GM23338 (cell line): ENCODE data around the gene CPHXL. TPM values are rescaled to one million over a fixed set of nuclear protein-coding genes. Genes with fewer than 3 reads are reported as not detected.
A peak's percentile ranks its signal among the peaks of the same experiment; 100 is the strongest.

Source experiments
- ATAC-seq: fragments of 200-7000 bp; cut with Tn5 transposase; 3 replicates; pipeline ENCODE4 v1.9.1; 2020
- DNase-seq: peaks from one replicate; pipeline ENCODE4 v3.0.0-alpha.2; 2015; ENCODE audit warnings: low spot score
- H2AFZ ChIP-seq: fragments of 200-600 bp; sonication (generic); 2 replicates; pipeline ENCODE4 v1.8.0; 2016; ENCODE audit warnings: antibody characterized with exemption, mild to moderate bottlenecking, moderate library complexity
- H3F3A ChIP-seq: fragments of 200-600 bp; sonication (generic); replicated peaks from 2 replicates; pipeline ENCODE4 v1.8.0; 2017; ENCODE audit warnings: antibody characterized with exemption, mixed run types, low read depth
- H3K27ac ChIP-seq: fragments of 200-600 bp; sonication (generic); 2 replicates; pipeline ENCODE4 v1.6.1; 2016; ENCODE audit warnings: low read depth
- H3K27me3 ChIP-seq: fragments of 200-600 bp; sonication (generic); 2 replicates; pipeline ENCODE4 v1.8.0; 2016; ENCODE audit warnings: mild to moderate bottlenecking, mixed run types, moderate library complexity; ENCODE audit not compliant: insufficient read depth
- H3K36me3 ChIP-seq: fragments of 200-600 bp; sonication (generic); 2 replicates; pipeline ENCODE4 v1.8.0; 2016; ENCODE audit warnings: mild to moderate bottlenecking; ENCODE audit not compliant: insufficient read depth
- H3K4me1 ChIP-seq: fragments of 200-600 bp; sonication (generic); 2 replicates; pipeline ENCODE4 v1.8.0; 2016; ENCODE audit warnings: mild to moderate bottlenecking, moderate library complexity; ENCODE audit not compliant: insufficient read depth
- H3K4me2 ChIP-seq: fragments of 200-600 bp; sonication (generic); 2 replicates; pipeline ENCODE4 v1.7.1; 2017; ENCODE audit warnings: mixed run types
- H3K4me3 ChIP-seq: fragments of 200-600 bp; sonication (generic); 2 replicates; pipeline ENCODE4 v1.6.1; 2016; ENCODE audit warnings: mixed run types
- H3K79me2 ChIP-seq: fragments of 200-600 bp; sonication (generic); replicated peaks from 2 replicates; pipeline ENCODE4 v1.8.0; 2017; ENCODE audit warnings: mild to moderate bottlenecking; ENCODE audit not compliant: insufficient read depth
- H3K9me2 ChIP-seq: fragments of 200-600 bp; sonication (generic); 2 replicates; pipeline ENCODE4 v1.8.0; 2017; ENCODE audit not compliant: insufficient read depth
- H4K20me1 ChIP-seq: fragments of 200-600 bp; sonication (generic); replicated peaks from 2 replicates; pipeline ENCODE4 v1.8.0; 2017; ENCODE audit warnings: mild to moderate bottlenecking; ENCODE audit not compliant: insufficient read depth
- H3K27ac Mint-ChIP-seq: 2 replicates; pipeline ENCODE4 v1.8.0; 2020; ENCODE audit warnings: inconsistent platforms, mild to moderate bottlenecking, moderate library complexity, mixed read lengths
- H3K27me3 Mint-ChIP-seq: 3 replicates; pipeline ENCODE4 v1.8.0; 2022; ENCODE audit warnings: low read depth, mild to moderate bottlenecking, moderate library complexity, mixed read lengths, inconsistent platforms; ENCODE audit not compliant: insufficient read depth, poor library complexity
- H3K36me3 Mint-ChIP-seq: 3 replicates; pipeline ENCODE4 v1.8.0; 2021; ENCODE audit warnings: low read depth, mild to moderate bottlenecking, inconsistent platforms, moderate library complexity, mixed read lengths
- H3K4me1 Mint-ChIP-seq: 3 replicates; pipeline ENCODE4 v1.8.0; 2020; ENCODE audit warnings: mild to moderate bottlenecking, inconsistent platforms, mixed read lengths
- H3K4me3 Mint-ChIP-seq: 3 replicates; pipeline ENCODE4 v1.8.0; 2021; ENCODE audit warnings: moderate library complexity, mild to moderate bottlenecking, inconsistent platforms, mixed read lengths
- H3K9me3 Mint-ChIP-seq: 3 replicates; pipeline ENCODE4 v1.8.0; 2020; ENCODE audit warnings: moderate library complexity, mild to moderate bottlenecking, inconsistent platforms, mixed read lengths
- CREB1 ChIP-seq: fragments of 250-450 bp; sonication (Bioruptor Pico); IDR thresholded peaks from 2 replicates; pipeline ENCODE4 v1.5.0; 2020; ENCODE audit warnings: low read depth, mild to moderate bottlenecking, moderate library complexity
- CTCF ChIP-seq, 2 experiments: fragments of 200-600 bp in 1 of 2; sonication (generic) in 1 of 2; conservative IDR thresholded peaks; 2 replicates each; pipeline versions ENCODE4 v1.5.1 to v1.6.1; 2016 to 2017; ENCODE audit warnings: antibody characterized with exemption in 2 of 2, low read depth in 2 of 2, mild to moderate bottlenecking in 2 of 2, moderate library complexity in 1 of 2
- EZH2phosphoT487 ChIP-seq: fragments of 200-600 bp; sonication (generic); IDR thresholded peaks from one replicate; pipeline ENCODE4 v1.8.1; 2018; ENCODE audit warnings: antibody characterized with exemption; ENCODE audit not compliant: unreplicated experiment
- NANOG ChIP-seq: IDR thresholded peaks from 2 replicates; pipeline ENCODE4 v1.6.1; 2016; ENCODE audit warnings: antibody characterized with exemption, borderline replicate concordance
- REST ChIP-seq: IDR thresholded peaks from one replicate; pipeline ENCODE4 v1.6.1; 2018; ENCODE audit warnings: antibody characterized with exemption; ENCODE audit not compliant: unreplicated experiment
- STAT1 ChIP-seq: IDR thresholded peaks from one replicate; pipeline ENCODE4 v1.6.1; 2016; ENCODE audit warnings: antibody characterized with exemption; ENCODE audit not compliant: unreplicated experiment
- ZNF114 ChIP-seq: fragments of 250-450 bp; sonication (Bioruptor Pico); IDR thresholded peaks from 2 replicates; pipeline ENCODE4 v1.5.0; 2020; ENCODE audit warnings: mild to moderate bottlenecking, moderate library complexity
- ZNF331 ChIP-seq: fragments of 250-450 bp; sonication (Bioruptor Pico); IDR thresholded peaks from 2 replicates; pipeline ENCODE4 v1.5.0; 2020; ENCODE audit warnings: low read depth, mild to moderate bottlenecking, moderate library complexity
- ZNF462 ChIP-seq: fragments of 250-450 bp; sonication (Bioruptor Pico); IDR thresholded peaks from 2 replicates; pipeline ENCODE4 v1.5.0; 2020; ENCODE audit warnings: mild to moderate bottlenecking, moderate library complexity
- polyA plus RNA-seq: library from polyadenylated mRNA; unstranded; fragments of >200 nt; fragmentation: Nextera tagmentation; extraction: Ambion mirVana; gene quantifications from 2 replicates; pipeline ENCODE4 v1.2.1, GENCODE V29; 2016
- total RNA-seq: library from RNA; depleted of rRNA; stranded (reverse); fragments of >200 nt; shearing (Covaris generic); gene quantifications from 2 replicates; pipeline ENCODE4 v1.2.3, GENCODE V29; 2014

Gene CPHXL
- total and polyA plus RNA-seq, 2 experiments from 2014 or later: not detected

- Mint-ChIP-seq H3K36me3 (peaks cover 19% of the 10 kb centered on the region; the same call in 2 of the 3 replicates), H3K4me1 (no peaks in the 10 kb centered on the region), H3K4me3 (no peak overlapping the region), H3K27ac (no peak overlapping the region), H3K27me3 (no peaks in the 10 kb centered on the region), H3K9me3 (peaks cover 93% of the 10 kb centered on the region)
- H3K27me3 ChIP-seq: no peaks in the 10 kb centered on the region
- no peak overlapping the region for H2AFZ ChIP-seq
- no peaks in the 10 kb centered on the region for H3K36me3 ChIP-seq
- H3K79me2 ChIP-seq: no peaks in the 10 kb centered on the region
- ATAC-seq: no peak
- H3F3A ChIP-seq: no peaks in the 10 kb centered on the region
- H3K9me2 ChIP-seq: no peaks in the 10 kb centered on the region
- TF ChIP-seq CREB1 (no peak), ZNF114 (CRISPR knock-in tag) (no peak), ZNF462 (no peak), EZH2phosphoT487 (no peak), REST (no peak), STAT1 (no peak), NANOG (no peak), CTCF (conservative IDR thresholded peaks at IDR 0.05; ENCODE audit: low read depth in 2 of 2) (no peak), ZNF331 (no peak)
- H3K4me3 ChIP-seq: no peak overlapping the region
- peak; percentile 70 for DNase-seq
- no peaks in the 10 kb centered on the region for H3K4me1 ChIP-seq
- H3K27ac ChIP-seq: no peak overlapping the region
- no peaks in the 10 kb centered on the region for H4K20me1 ChIP-seq
- H3K4me2 ChIP-seq: no peak overlapping the region
These were observed 16.2 kb upstream of the CPHXL start for GRCh38 chr16:75742424-75743047.
